H9 (cell line): ENCODE data around the gene PXYLP1. TPM values are rescaled to one million over a fixed set of nuclear protein-coding genes. Genes with fewer than 3 reads are reported as not detected.

Experiments
- DNase-seq: peaks from one replicate; pipeline ENCODE4 v3.0.0-alpha.2; 2017
- H2AFZ ChIP-seq: one replicate; pipeline ENCODE4 v1.6.1; 2013; ENCODE audit warnings: mild to moderate bottlenecking, low read length, control low read depth, moderate library complexity
- H2AK5ac ChIP-seq: 2 replicates; pipeline ENCODE4 v1.6.1; 2013; ENCODE audit warnings: low read length, control low read depth, mixed read lengths; ENCODE audit not compliant: insufficient read length
- H2BK120ac ChIP-seq: one replicate; pipeline ENCODE4 v1.6.1; 2013; ENCODE audit warnings: low read depth, mild to moderate bottlenecking, low read length, control low read depth, inconsistent platforms; ENCODE audit not compliant: poor library complexity, severe bottlenecking
- H2BK12ac ChIP-seq: 2 replicates; pipeline ENCODE4 v1.6.1; 2013; ENCODE audit warnings: low read length, control low read depth, mixed read lengths, low read depth; ENCODE audit not compliant: insufficient read length
- H2BK15ac ChIP-seq: 2 replicates; pipeline ENCODE4 v1.6.1; 2013; ENCODE audit warnings: low read depth, low read length, control low read depth
- H2BK20ac ChIP-seq: one replicate; pipeline ENCODE4 v1.6.1; 2013; ENCODE audit warnings: low read depth, mild to moderate bottlenecking, low read length, control low read depth, inconsistent platforms; ENCODE audit not compliant: poor library complexity, severe bottlenecking
- H2BK5ac ChIP-seq: 2 replicates; pipeline ENCODE4 v1.6.1; 2013; ENCODE audit warnings: low read length, control low read depth, mixed read lengths; ENCODE audit not compliant: insufficient read length
- H3K14ac ChIP-seq: 2 replicates; pipeline ENCODE4 v1.6.1; 2013; ENCODE audit warnings: low read length, control low read depth; ENCODE audit not compliant: insufficient read depth
- H3K18ac ChIP-seq: 2 replicates; pipeline ENCODE4 v1.6.1; 2013; ENCODE audit warnings: low read depth, mild to moderate bottlenecking, mixed read lengths, low read length, control low read depth; ENCODE audit not compliant: insufficient read length
- H3K23ac ChIP-seq: 2 replicates; pipeline ENCODE4 v1.6.1; 2013; ENCODE audit warnings: low read length, control low read depth, mixed read lengths, low read depth; ENCODE audit not compliant: insufficient read length
- H3K23me2 ChIP-seq: 2 replicates; pipeline ENCODE4 v1.6.1; 2013; ENCODE audit warnings: low read depth, mild to moderate bottlenecking, mixed read lengths, low read length, control low read depth; ENCODE audit not compliant: insufficient read length, poor library complexity, severe bottlenecking
- H3K27ac ChIP-seq: 2 replicates; pipeline ENCODE4 v1.5.1; 2013; ENCODE audit warnings: low read length, control low read depth, mixed read lengths, low read depth; ENCODE audit not compliant: insufficient read length
- H3K27me3 ChIP-seq: 2 replicates; pipeline ENCODE4 v1.6.1; 2013; ENCODE audit warnings: low read length, control low read depth, inconsistent platforms; ENCODE audit not compliant: insufficient read depth
- H3K4ac ChIP-seq: 2 replicates; pipeline ENCODE4 v1.6.1; 2013; ENCODE audit warnings: low read depth, mild to moderate bottlenecking, control low read depth, inconsistent platforms, low read length, moderate library complexity
- H3K4me1 ChIP-seq: 2 replicates; pipeline ENCODE4 v1.6.1; 2013; ENCODE audit warnings: low read length, control low read depth, inconsistent platforms; ENCODE audit not compliant: insufficient read depth
- H3K4me2 ChIP-seq: 2 replicates; pipeline ENCODE4 v1.6.1; 2013; ENCODE audit warnings: low read length, control low read depth, mixed read lengths; ENCODE audit not compliant: insufficient read length, insufficient read depth
- H3K56ac ChIP-seq: 2 replicates; pipeline ENCODE4 v1.6.1; 2013; ENCODE audit warnings: low read depth, mild to moderate bottlenecking, mixed read lengths, low read length, control low read depth; ENCODE audit not compliant: insufficient read length
- H3K79me1 ChIP-seq: 2 replicates; pipeline ENCODE4 v1.6.1; 2013; ENCODE audit warnings: low read depth, mild to moderate bottlenecking, moderate library complexity, low read length, control low read depth, inconsistent platforms; ENCODE audit not compliant: insufficient read depth, poor library complexity, severe bottlenecking
- H3K79me2 ChIP-seq: 2 replicates; pipeline ENCODE4 v1.6.1; 2013; ENCODE audit warnings: low read length, control low read depth, inconsistent platforms; ENCODE audit not compliant: insufficient read depth
- H3K9ac ChIP-seq: 2 replicates; pipeline ENCODE4 v1.6.1; 2013; ENCODE audit warnings: low read length, control low read depth, mixed read lengths; ENCODE audit not compliant: insufficient read length; ENCODE audit errors: extremely low read depth
- H3K9me3 ChIP-seq: one replicate; pipeline ENCODE4 v1.6.1; 2013; ENCODE audit warnings: low read depth, low read length, inconsistent platforms; ENCODE audit not compliant: control insufficient read depth
- H3T11ph ChIP-seq: one replicate; pipeline ENCODE4 v1.6.1; 2013; ENCODE audit warnings: mild to moderate bottlenecking, low read length, control low read depth, inconsistent platforms
- H4K20me1 ChIP-seq: one replicate; pipeline ENCODE4 v1.6.1; 2013; ENCODE audit not compliant: control insufficient read depth, insufficient read length, insufficient read depth
- H4K5ac ChIP-seq: 2 replicates; pipeline ENCODE4 v1.6.1; 2013; ENCODE audit warnings: low read depth, mild to moderate bottlenecking, mixed read lengths, low read length, control low read depth; ENCODE audit not compliant: insufficient read length
- H4K8ac ChIP-seq: replicated peaks from 2 replicates; pipeline ENCODE4 v1.6.1; 2013; ENCODE audit warnings: low read length, control low read depth, mixed read lengths, low read depth; ENCODE audit not compliant: insufficient read length
- H4K91ac ChIP-seq: 2 replicates; pipeline ENCODE4 v1.6.1; 2013; ENCODE audit warnings: low read depth, mild to moderate bottlenecking, moderate library complexity, mixed read lengths, low read length, control low read depth; ENCODE audit not compliant: insufficient read length
- H3K27ac Mint-ChIP-seq, 3 experiments: 2 replicates in 2 of 3; 3 replicates in 1 of 3; pipeline ENCODE4 v1.8.0; 2020 to 2021; ENCODE audit warnings: mixed read lengths in 3 of 3, mild to moderate bottlenecking in 1 of 3, moderate library complexity in 1 of 3
- H3K27me3 Mint-ChIP-seq: 2 replicates; pipeline ENCODE4 v1.8.0; 2021; ENCODE audit warnings: low read depth, mild to moderate bottlenecking, moderate library complexity, mixed read lengths
- H3K36me3 Mint-ChIP-seq, 3 experiments: 2 replicates in 2 of 3; 3 replicates in 1 of 3; pipeline ENCODE4 v1.8.0; 2020 to 2021; ENCODE audit warnings: low read depth in 3 of 3, mixed read lengths in 3 of 3; ENCODE audit not compliant: insufficient read depth in 1 of 3
- H3K4me1 Mint-ChIP-seq, 2 experiments: 2 replicates each; pipeline ENCODE4 v1.8.0; 2020; ENCODE audit warnings: mixed read lengths in 2 of 2
- H3K4me3 Mint-ChIP-seq, 2 experiments: 2 replicates in 1 of 2; 3 replicates in 1 of 2; pipeline ENCODE4 v1.8.0; 2020 to 2021; ENCODE audit warnings: mild to moderate bottlenecking in 2 of 2, mixed read lengths in 2 of 2, moderate library complexity in 1 of 2
- H3K9me3 Mint-ChIP-seq, 2 experiments: 2 replicates in 1 of 2; 3 replicates in 1 of 2; pipeline ENCODE4 v1.8.0; 2020; ENCODE audit warnings: mild to moderate bottlenecking in 2 of 2, mixed read lengths in 2 of 2, moderate library complexity in 1 of 2
- CTCF ChIP-seq: fragments of 200-600 bp; sonication (generic); conservative IDR thresholded peaks from 3 replicates; pipeline ENCODE4 v1.8.0; 2021; ENCODE audit warnings: antibody characterized with exemption, mild to moderate bottlenecking
- WGBS: extraction: QIAGEN DNeasy Blood & Tissue Kit; methylation state at CpG from one replicate; pipeline ENCODE4 v1.1.7; 2013; ENCODE audit warnings: missing lambda C conversion rate, low lambda C conversion rate, mixed read lengths; ENCODE audit not compliant: insufficient read length; ENCODE audit errors: extremely low coverage; 5-methylcytosine and 5-hydroxymethylcytosine counted together
- total RNA-seq: library from RNA; stranded (reverse); gene quantifications from 2 replicates; pipeline ENCODE4 v1.2.1, GENCODE V29; 2021

PXYLP1 gene
- total RNA-seq, 1 experiment from 2014 or later: 17.9 TPM

GRCh38 chr3:141240286-141240685 is 8.7 kb downstream of the PXYLP1 start:
- no peak overlapping the region for H3K23ac ChIP-seq
- H2BK15ac ChIP-seq: no peak overlapping the region
- H3K79me1 ChIP-seq: no peaks in the 10 kb centered on the region
- no CpG with 5 or more reads among the region's 1 CpG for WGBS
- H3K56ac ChIP-seq: no peak overlapping the region
- DNase-seq: no peak
- H3K27me3 ChIP-seq: no peaks in the 10 kb centered on the region
- H3K9me3 Mint-ChIP-seq: no peaks in the 10 kb centered on the region; a peak in 1 of 5 replicates
- no peak overlapping the region for H3K18ac ChIP-seq
- H3K14ac ChIP-seq: 0 out of 2 replicates have a peak overlapping the region, but pooled peaks have one; percentile 1
- no peak overlapping the region for H3K4me3 Mint-ChIP-seq
- no peak overlapping the region for H2AK5ac ChIP-seq
- no peak overlapping the region for H2BK120ac ChIP-seq
- H3K4me2 ChIP-seq: no peak overlapping the region
- H3K79me2 ChIP-seq: no peaks in the 10 kb centered on the region
- H3K9me3 ChIP-seq: no peaks in the 10 kb centered on the region
- no peak overlapping the region for H3K27ac ChIP-seq
- H4K8ac ChIP-seq: no peak overlapping the region
- no peak overlapping the region for H2BK20ac ChIP-seq
- H3K4me1 Mint-ChIP-seq: peaks cover 37 to 54% of the 10 kb centered on the region in 2 experiments
- H2BK5ac ChIP-seq: no peak overlapping the region
- no peak overlapping the region for H3K9ac ChIP-seq
- no peak overlapping the region for H4K91ac ChIP-seq
- H3K4ac ChIP-seq: no peak overlapping the region
- H3K27ac Mint-ChIP-seq: no peak overlapping the region
- peaks cover 6% of the 10 kb centered on the region; the same call in 1 of the 2 replicates for H3K4me1 ChIP-seq
- no peaks in the 10 kb centered on the region for H3K23me2 ChIP-seq
- no peaks in the 10 kb centered on the region for H4K20me1 ChIP-seq
- no peaks in the 10 kb centered on the region for H3K27me3 Mint-ChIP-seq
- TF ChIP-seq CTCF: no peak
- H4K5ac ChIP-seq: no peak overlapping the region
- H2BK12ac ChIP-seq: no peak overlapping the region
- peaks cover 3 to 29% (median 18%) of the 10 kb centered on the region in 3 experiments; a peak in 6 of 7 replicates for H3K36me3 Mint-ChIP-seq
- H3T11ph ChIP-seq: no peak overlapping the region
- H2AFZ ChIP-seq: no peak overlapping the region
